DOHH2 (cell line): ENCODE results near the gene PIAS1.

Source experiments
- H3F3A ChIP-seq: fragments of 200-600 bp; sonication (generic), shearing (Covaris generic); 2 replicates; pipeline ENCODE4 v1.6.0; 2016; ENCODE audit warnings: antibody characterized with exemption, mild to moderate bottlenecking; ENCODE audit not compliant: control insufficient read depth, insufficient read depth
- H3K27ac ChIP-seq: fragments of 200-600 bp; sonication (generic); 2 replicates; pipeline ENCODE4 v1.5.1; 2014; ENCODE audit warnings: low read depth, mild to moderate bottlenecking, low read length, moderate library complexity
- H3K27me3 ChIP-seq: fragments of 200-600 bp; sonication (generic); 2 replicates; pipeline ENCODE4 v1.6.1; 2014; ENCODE audit warnings: mild to moderate bottlenecking, low read length, mixed read lengths; ENCODE audit not compliant: control insufficient read depth
- H3K36me3 ChIP-seq: fragments of 200-600 bp; sonication (generic); 2 replicates; pipeline ENCODE4 v1.6.1; 2014; ENCODE audit warnings: mild to moderate bottlenecking, low read length, moderate library complexity, mixed read lengths; ENCODE audit not compliant: control insufficient read depth
- H3K4me1 ChIP-seq: fragments of 200-600 bp; sonication (generic); 2 replicates; pipeline ENCODE4 v1.6.1; 2014; ENCODE audit warnings: mild to moderate bottlenecking, low read length, mixed read lengths; ENCODE audit not compliant: control insufficient read depth
- H3K4me2 ChIP-seq: fragments of 200-600 bp; sonication (generic); 2 replicates; pipeline ENCODE4 v1.6.0; 2014; ENCODE audit warnings: mild to moderate bottlenecking, low read length, moderate library complexity
- H3K4me3 ChIP-seq: fragments of 200-600 bp; sonication (generic); 2 replicates; pipeline ENCODE4 v1.5.1; 2014; ENCODE audit warnings: mild to moderate bottlenecking, low read length, mixed read lengths
- H3K79me2 ChIP-seq: fragments of 200-600 bp; sonication (generic); 2 replicates; pipeline ENCODE4 v1.6.1; 2014; ENCODE audit warnings: mild to moderate bottlenecking, low read length, mixed read lengths; ENCODE audit not compliant: control insufficient read depth
- H3K9me2 ChIP-seq: fragments of 200-600 bp; sonication (generic); replicated peaks from 2 replicates; pipeline ENCODE4 v1.6.1; 2014; ENCODE audit warnings: mild to moderate bottlenecking, low read length, mixed read lengths; ENCODE audit not compliant: control insufficient read depth
- H3K9me3 ChIP-seq: fragments of 200-600 bp; sonication (generic); 2 replicates; pipeline ENCODE4 v1.6.1; 2014; ENCODE audit warnings: antibody characterized with exemption, low read length, mixed read lengths; ENCODE audit not compliant: control insufficient read depth, insufficient read depth
- H4K20me1 ChIP-seq: fragments of 200-600 bp; sonication (generic); 2 replicates; pipeline ENCODE4 v1.6.0; 2014; ENCODE audit warnings: low read depth, mild to moderate bottlenecking, antibody characterized with exemption, low read length, moderate library complexity; ENCODE audit not compliant: control insufficient read depth, insufficient read depth
- CTCF ChIP-seq: fragments of 200-600 bp; sonication (generic); IDR thresholded peaks from one replicate; pipeline ENCODE4 v1.5.1; 2014; ENCODE audit warnings: antibody characterized with exemption, mild to moderate bottlenecking, low read depth, low read length; ENCODE audit not compliant: poor library complexity, severe bottlenecking
- EZH2phosphoT487 ChIP-seq: fragments of 200-600 bp; sonication (generic); IDR thresholded peaks from 2 replicates; pipeline ENCODE4 v1.6.1; 2017; ENCODE audit warnings: borderline replicate concordance, mild to moderate bottlenecking, antibody characterized with exemption, low read length, moderate library complexity, mixed read lengths

PIAS1 gene

GRCh38 chr15:68154923-68155559, 100.9 kb downstream of the PIAS1 start:
- H3K4me3 ChIP-seq, result no peak overlapping the region
- H3F3A ChIP-seq, result peaks cover 10% of the 10 kb centered on the region; the same call in 1 of the 2 replicates
- TF ChIP-seq CTCF, result peak; percentile 71
- TF ChIP-seq EZH2phosphoT487, result no peak
- no peak overlapping the region for H3K27ac ChIP-seq
- H3K79me2 ChIP-seq, result no peaks in the 10 kb centered on the region
- no peaks in the 10 kb centered on the region for H4K20me1 ChIP-seq
- H3K36me3 ChIP-seq, result peaks cover 47% of the 10 kb centered on the region
- no peak overlapping the region for H3K4me2 ChIP-seq
- no peaks in the 10 kb centered on the region for H3K9me2 ChIP-seq
- H3K9me3 ChIP-seq, result no peaks in the 10 kb centered on the region
- H3K27me3 ChIP-seq, result no peaks in the 10 kb centered on the region
- no peaks in the 10 kb centered on the region for H3K4me1 ChIP-seq

- TF ChIP-seq CTCF (no peak), EZH2phosphoT487 (no peak)
- H3K9me2 ChIP-seq, result no peaks in the 10 kb centered on the region
- peaks cover 10% of the 10 kb centered on the region; the same call in 1 of the 2 replicates for H3F3A ChIP-seq
- H3K9me3 ChIP-seq, result no peaks in the 10 kb centered on the region
- no peak overlapping the region for H3K27ac ChIP-seq
- H3K79me2 ChIP-seq, result no peaks in the 10 kb centered on the region
- H3K4me3 ChIP-seq, result no peak overlapping the region
- H3K36me3 ChIP-seq, result peaks cover 61% of the 10 kb centered on the region
- no peak overlapping the region for H3K4me2 ChIP-seq
- no peaks in the 10 kb centered on the region for H3K4me1 ChIP-seq
- H4K20me1 ChIP-seq, result no peaks in the 10 kb centered on the region
- H3K27me3 ChIP-seq, result no peaks in the 10 kb centered on the region
Measured at GRCh38 chr15:68157074-68157473, 103.0 kb downstream of the PIAS1 start.

GRCh38 chr15:68158046-68158628, 104.0 kb downstream of the PIAS1 start:
- H3K4me2 ChIP-seq, result no peak overlapping the region
- peaks cover 10% of the 10 kb centered on the region; the same call in 1 of the 2 replicates for H3F3A ChIP-seq
- no peaks in the 10 kb centered on the region for H3K79me2 ChIP-seq
- no peaks in the 10 kb centered on the region for H4K20me1 ChIP-seq
- H3K27ac ChIP-seq, result no peak overlapping the region
- H3K4me3 ChIP-seq, result no peak overlapping the region
- no peaks in the 10 kb centered on the region for H3K27me3 ChIP-seq
- TF ChIP-seq CTCF (no peak), EZH2phosphoT487 (no peak)
- peaks cover 67% of the 10 kb centered on the region for H3K36me3 ChIP-seq
- H3K9me3 ChIP-seq, result no peaks in the 10 kb centered on the region
- H3K4me1 ChIP-seq, result no peaks in the 10 kb centered on the region
- H3K9me2 ChIP-seq, result no peaks in the 10 kb centered on the region
